ENCODE measurements around the gene OR2T29.

- TF ChIP-seq CTCF (IDR thresholded peaks at IDR 0.05 in 2 of 3, conservative IDR thresholded peaks at IDR 0.05 in 1 of 3; ENCODE audit: control insufficient read depth in 2 of 3, extremely low read depth in 1 of 3, insufficient read depth in 1 of 3, low read depth in 3 of 3, low read length in 3 of 3) (no peak), CREM (IDR thresholded peaks at IDR 0.05; ENCODE audit: low read depth) (no peak), CBX5 (IDR thresholded peaks at IDR 0.05; ENCODE audit: low read depth) (no peak), EP300 (IDR thresholded peaks at IDR 0.05; ENCODE audit: borderline replicate concordance in 1 of 2, control insufficient read depth in 1 of 2, low read depth in 2 of 2, low read length in 2 of 2) (no peak), EGR1 (IDR thresholded peaks at IDR 0.05; ENCODE audit: borderline replicate concordance in 1 of 2, low read depth in 2 of 2, low read length in 2 of 2) (no peak), EZH2 (IDR thresholded peaks at IDR 0.05; ENCODE audit: borderline replicate concordance, control insufficient read depth, low read depth, low read length) (no peak), SMAD1 (IDR thresholded peaks at IDR 0.05; ENCODE audit: low read depth, partially characterized antibody) (no peak), BRCA1 (IDR thresholded peaks at IDR 0.05; ENCODE audit: low read depth, low read length) (no peak), MEF2A (IDR thresholded peaks at IDR 0.05; ENCODE audit: insufficient read depth, low read depth, low read length) (no peak), REST (IDR thresholded peaks at IDR 0.05; ENCODE audit: low read depth, low read length) (no peak), HDGF (IDR thresholded peaks at IDR 0.05) (no peak), GABPA (IDR thresholded peaks at IDR 0.05; ENCODE audit: low read depth) (no peak), USF1 (IDR thresholded peaks at IDR 0.05; ENCODE audit: borderline replicate concordance, extremely low read length, insufficient read depth, low read depth, low read length) (no peak), RAD51 (IDR thresholded peaks at IDR 0.05) (no peak)
These were observed 49.4 kb upstream of the OR2T29 start for GRCh38 chr1:248611883-248612414.
